Keratinocyte (primary cell): Measurements from ENCODE around the gene ARID5B. TPM values are rescaled to one million over a fixed set of nuclear protein-coding genes. Genes with fewer than 3 reads are reported as not detected.
A peak's percentile ranks its signal among the peaks of the same experiment; 100 is the strongest.

ENCODE experiments used
- DNase-seq: peaks from one replicate; pipeline ENCODE4 v3.0.0-alpha.2; 2011; ENCODE audit warnings: low read depth, missing footprints, low spot score
- FAIRE-seq: peaks from 2 replicates; lab custom pipeline; 2011; peaks lifted over from hg19 to GRCh38; lab: Jason Lieb, UNC
- H2AFZ ChIP-seq: 2 replicates; pipeline ENCODE4 v1.6.0; 2012; ENCODE audit warnings: low read length, control low read depth, inconsistent platforms; ENCODE audit not compliant: control insufficient read depth
- H3K27ac ChIP-seq: 2 replicates; pipeline ENCODE4 v1.5.1; 2011; ENCODE audit warnings: low read length; ENCODE audit not compliant: control insufficient read depth, insufficient read depth
- H3K27me3 ChIP-seq: 3 replicates; pipeline ENCODE4 v1.6.0; 2011; ENCODE audit warnings: low read length; ENCODE audit not compliant: control insufficient read depth, insufficient read depth; ENCODE audit errors: extremely low read depth
- H3K36me3 ChIP-seq, 2 experiments: 2 replicates in 1 of 2; 3 replicates in 1 of 2; pipeline ENCODE4 v1.5.1; 2011; ENCODE audit warnings: low read length in 2 of 2, mild to moderate bottlenecking in 1 of 2; ENCODE audit not compliant: control insufficient read depth in 2 of 2, insufficient read depth in 2 of 2; ENCODE audit errors: extremely low read depth in 1 of 2
- H3K4me1 ChIP-seq: 3 replicates; pipeline ENCODE4 v1.5.1; 2011; ENCODE audit warnings: low read length; ENCODE audit not compliant: control insufficient read depth, insufficient read depth; ENCODE audit errors: extremely low read depth
- H3K4me2 ChIP-seq: 3 replicates; pipeline ENCODE4 v1.6.0; 2011; ENCODE audit warnings: low read depth, low read length; ENCODE audit not compliant: control insufficient read depth, insufficient read depth; ENCODE audit errors: extremely low read depth
- H3K4me3 ChIP-seq, 3 experiments: fragments of 200-600 bp in 1 of 3; sonication (generic) in 1 of 3; 2 replicates in 2 of 3; 3 replicates in 1 of 3; pipeline ENCODE4 v1.5.1; 2011 to 2016; ENCODE audit warnings: low read length in 3 of 3, mild to moderate bottlenecking in 3 of 3, control low read depth in 2 of 3, inconsistent platforms in 1 of 3, low read depth in 1 of 3, mixed read lengths in 1 of 3, mixed run types in 1 of 3, moderate library complexity in 1 of 3; ENCODE audit not compliant: control insufficient read depth in 2 of 3, insufficient read depth in 2 of 3; ENCODE audit errors: extremely low read depth in 1 of 3
- H3K79me2 ChIP-seq: 2 replicates; pipeline ENCODE4 v1.6.0; 2012; ENCODE audit warnings: low read length; ENCODE audit not compliant: control insufficient read depth, insufficient read depth
- H3K9ac ChIP-seq: 3 replicates; pipeline ENCODE4 v1.6.0; 2011; ENCODE audit warnings: low read length; ENCODE audit not compliant: control insufficient read depth, insufficient read depth; ENCODE audit errors: extremely low read depth
- H3K9me1 ChIP-seq: 3 replicates; pipeline ENCODE4 v1.6.0; 2011; ENCODE audit warnings: low read length; ENCODE audit not compliant: control insufficient read depth, insufficient read depth; ENCODE audit errors: extremely low read depth
- H3K9me3 ChIP-seq: 2 replicates; pipeline ENCODE4 v1.5.1; 2012; ENCODE audit warnings: low read depth, low read length; ENCODE audit not compliant: control insufficient read depth
- H4K20me1 ChIP-seq: 3 replicates; pipeline ENCODE4 v1.6.0; 2011; ENCODE audit warnings: low read length; ENCODE audit not compliant: control insufficient read depth, insufficient read depth; ENCODE audit errors: extremely low read depth
- EZH2 ChIP-seq: IDR thresholded peaks from one replicate; pipeline ENCODE4 v1.6.1; 2012; ENCODE audit warnings: inconsistent platforms, mild to moderate bottlenecking, low read length, moderate library complexity
- dilution Hi-C: fragments of 300-500 bp; cut with MboI; formaldehyde crosslinking; loops from one replicate; pipeline ENCODE4 v1.7.0; 2020; ENCODE audit warnings: low sequenced_read_pairs; ENCODE audit not compliant: extremely low pct_ligation_motif_present
- polyA plus RNA-seq, 5 experiments: library from polyadenylated mRNA; depleted of rRNA in 3 of 5; stranded (reverse) in 3 of 5; stranded (forward) in 1 of 5; unstranded in 1 of 5; fragments of >200 nt; gene quantifications; 1 replicate in 1 of 5; 2 replicates in 3 of 5; 3 replicates in 1 of 5; pipeline versions ENCODE4 v1.2.1 to v1.2.3, GENCODE V29; 2011 to 2012; ENCODE audit warnings: missing spikeins in 2 of 5, low read depth in 1 of 5, low replicate concordance in 1 of 5
- TF ChIP-seq, protein P1 (sequence below), 3 experiments: IDR thresholded peaks in 1 of 3; conservative IDR thresholded peaks in 1 of 3; optimal IDR thresholded peaks in 1 of 3; 2 replicates in 2 of 3; 3 replicates in 1 of 3; pipeline versions ENCODE3 to v1.5.1; 2011; ENCODE audit warnings: low read length in 3 of 3, mild to moderate bottlenecking in 3 of 3, moderate library complexity in 2 of 3, control low read depth in 1 of 3, inconsistent platforms in 1 of 3; ENCODE audit not compliant: insufficient read depth in 2 of 3; ENCODE audit errors: extremely low read depth in 1 of 3

ARID5B gene
- polyA plus RNA-seq, 1 donor (not counting 4 experiments of a cell fraction or from before 2014, with no cell fraction given): 7.0 TPM

- H3K9me1 ChIP-seq: no peaks in the 10 kb centered on the region
- FAIRE-seq (peak; percentile 48), DNase-seq (no peak)
- H4K20me1 ChIP-seq: no peaks in the 10 kb centered on the region
- H3K4me2 ChIP-seq: peak overlapping the region; percentile 57
- H3K79me2 ChIP-seq: no peaks in the 10 kb centered on the region
- no peaks in the 10 kb centered on the region for H3K27me3 ChIP-seq
- TF ChIP-seq, protein P1, sequence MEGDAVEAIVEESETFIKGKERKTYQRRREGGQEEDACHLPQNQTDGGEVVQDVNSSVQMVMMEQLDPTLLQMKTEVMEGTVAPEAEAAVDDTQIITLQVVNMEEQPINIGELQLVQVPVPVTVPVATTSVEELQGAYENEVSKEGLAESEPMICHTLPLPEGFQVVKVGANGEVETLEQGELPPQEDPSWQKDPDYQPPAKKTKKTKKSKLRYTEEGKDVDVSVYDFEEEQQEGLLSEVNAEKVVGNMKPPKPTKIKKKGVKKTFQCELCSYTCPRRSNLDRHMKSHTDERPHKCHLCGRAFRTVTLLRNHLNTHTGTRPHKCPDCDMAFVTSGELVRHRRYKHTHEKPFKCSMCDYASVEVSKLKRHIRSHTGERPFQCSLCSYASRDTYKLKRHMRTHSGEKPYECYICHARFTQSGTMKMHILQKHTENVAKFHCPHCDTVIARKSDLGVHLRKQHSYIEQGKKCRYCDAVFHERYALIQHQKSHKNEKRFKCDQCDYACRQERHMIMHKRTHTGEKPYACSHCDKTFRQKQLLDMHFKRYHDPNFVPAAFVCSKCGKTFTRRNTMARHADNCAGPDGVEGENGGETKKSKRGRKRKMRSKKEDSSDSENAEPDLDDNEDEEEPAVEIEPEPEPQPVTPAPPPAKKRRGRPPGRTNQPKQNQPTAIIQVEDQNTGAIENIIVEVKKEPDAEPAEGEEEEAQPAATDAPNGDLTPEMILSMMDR (optimal IDR thresholded peaks at IDR 0.05 in 1 of 3, IDR thresholded peaks at IDR 0.05 in 1 of 3, conservative IDR thresholded peaks at IDR 0.05 in 1 of 3; ENCODE audit: extremely low read depth in 1 of 3, insufficient read depth in 2 of 3, low read length in 3 of 3): no peak
- no peak for TF ChIP-seq EZH2
- H3K9ac ChIP-seq: no peak overlapping the region
- no peaks in the 10 kb centered on the region for H3K9me3 ChIP-seq
- peak overlapping the region; percentile 70 for H2AFZ ChIP-seq
- peaks cover 13% of the 10 kb centered on the region for H3K4me1 ChIP-seq
- peak overlapping the region; percentile 65 for H3K27ac ChIP-seq
- H3K36me3 ChIP-seq: no peaks in the 10 kb centered on the region
- H3K4me3 ChIP-seq: peak overlapping the region in 1 of 3 experiments; percentile 32
- dilution Hi-C loops: no loop called here
These were observed 18.7 kb upstream of the ARID5B start for GRCh38 chr10:61882621-61883370.

DNA sequence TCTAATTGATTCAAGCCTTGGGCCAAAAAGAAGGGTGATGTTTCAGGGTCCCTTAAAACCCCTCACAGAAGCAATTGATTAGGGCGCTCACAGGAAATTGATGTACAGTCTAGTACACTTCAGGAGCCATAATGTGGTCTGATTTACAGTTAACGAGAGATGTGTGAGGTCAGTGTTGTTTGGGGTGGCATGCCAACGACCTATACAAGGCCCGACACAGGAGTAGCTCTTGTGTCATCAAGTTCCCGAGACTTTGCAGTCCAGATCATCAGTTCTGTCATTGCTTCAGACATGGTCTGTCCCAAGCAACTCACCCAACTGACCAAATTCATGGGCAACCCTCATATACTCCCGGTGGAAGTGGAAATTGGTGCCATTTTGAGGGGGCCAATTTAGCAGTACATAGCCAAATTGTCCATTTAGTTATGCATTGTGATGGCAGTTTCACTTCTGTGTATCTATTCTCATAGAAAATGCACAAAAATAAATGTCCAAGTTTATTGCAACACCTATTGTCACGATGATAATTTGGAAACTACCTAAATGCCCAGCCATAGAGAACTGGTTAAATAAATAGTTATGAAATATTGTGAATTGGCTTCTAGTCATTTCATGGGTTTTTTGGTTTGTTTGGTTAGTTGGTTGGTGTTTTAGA lies 18.0 kb upstream of the ARID5B start:
- peak overlapping the region; percentile 65 for H3K27ac ChIP-seq
- H3K9me1 ChIP-seq: no peaks in the 10 kb centered on the region
- H3K36me3 ChIP-seq: no peaks in the 10 kb centered on the region
- no peak for DNase-seq
- no peaks in the 10 kb centered on the region for H3K9me3 ChIP-seq
- no peaks in the 10 kb centered on the region for H3K79me2 ChIP-seq
- H2AFZ ChIP-seq: no peak overlapping the region
- H3K4me1 ChIP-seq: peaks cover 17% of the 10 kb centered on the region
- H4K20me1 ChIP-seq: no peaks in the 10 kb centered on the region
- dilution Hi-C loops: no loop called here
- TF ChIP-seq EZH2: no peak
- no peak overlapping the region for H3K9ac ChIP-seq
- FAIRE-seq: no peak
- no peaks in the 10 kb centered on the region for H3K27me3 ChIP-seq
- no peak overlapping the region for H3K4me3 ChIP-seq
- no peak overlapping the region for H3K4me2 ChIP-seq
